CD4-positive, CD25-positive, alpha-beta regulatory T cell (primary cell): ENCODE results near the gene S100A10. TPM values are rescaled to one million over a fixed set of nuclear protein-coding genes. Genes with fewer than 3 reads are reported as not detected.

ENCODE experiments used
- ATAC-seq, 2 donors: fragments of 150-1000 bp; cut with Tn5 transposase; one replicate each; pipeline ENCODE4 v1.10.0; 2021; ENCODE audit warnings: low read depth in 2 of 2, moderate number of reproducible peaks in 2 of 2, moderate library complexity in 1 of 2
- DNase-seq, 3 donors: peaks; one replicate each; pipeline versions ENCODE4 v3.0.0 to v3.0.0-alpha.2; 2012 to 2022; ENCODE audit warnings: mixed read lengths in 1 of 3
- H3K27ac ChIP-seq: one replicate; pipeline ENCODE4 v1.7.0; 2013; ENCODE audit warnings: mild to moderate bottlenecking, low read length; ENCODE audit not compliant: insufficient read depth, poor library complexity, severe bottlenecking
- H3K27me3 ChIP-seq: one replicate; pipeline ENCODE4 v1.7.0; 2013; ENCODE audit warnings: low read length; ENCODE audit not compliant: control insufficient read depth, insufficient read depth
- H3K36me3 ChIP-seq: one replicate; pipeline ENCODE4 v1.7.0; 2013; ENCODE audit warnings: mild to moderate bottlenecking, low read length, moderate library complexity; ENCODE audit not compliant: control insufficient read depth, insufficient read depth
- H3K4me1 ChIP-seq: 2 replicates; pipeline ENCODE4 v1.7.0; 2013; ENCODE audit warnings: mild to moderate bottlenecking, low read length; ENCODE audit not compliant: insufficient read depth, control insufficient read depth, poor library complexity, severe bottlenecking
- H3K4me3 ChIP-seq: one replicate; pipeline ENCODE4 v1.7.0; 2013; ENCODE audit warnings: low read depth, mild to moderate bottlenecking, low read length, moderate library complexity
- H3K9me3 ChIP-seq, 2 experiments: 1 replicate in 1 of 2; 2 replicates in 1 of 2; pipeline ENCODE4 v1.7.0; 2013; ENCODE audit warnings: low read length in 2 of 2, mild to moderate bottlenecking in 1 of 2, moderate library complexity in 1 of 2; ENCODE audit not compliant: control insufficient read depth in 2 of 2
- H3K27ac Mint-ChIP-seq, 3 donors: one replicate each; pipeline ENCODE4 v1.8.0; 2020 to 2022; ENCODE audit warnings: mild to moderate bottlenecking in 3 of 3, mixed read lengths in 3 of 3, moderate library complexity in 2 of 3
- H3K27me3 Mint-ChIP-seq: one replicate; pipeline ENCODE4 v1.8.0; 2022; ENCODE audit warnings: mild to moderate bottlenecking, mixed read lengths
- H3K36me3 Mint-ChIP-seq: one replicate; pipeline ENCODE4 v1.8.0; 2020; ENCODE audit warnings: mixed read lengths
- H3K4me1 Mint-ChIP-seq, 4 donors: one replicate each; pipeline ENCODE4 v1.8.0; 2020 to 2022; ENCODE audit warnings: mixed read lengths in 4 of 4, mild to moderate bottlenecking in 1 of 4
- H3K4me3 Mint-ChIP-seq, 4 donors: one replicate each; pipeline ENCODE4 v1.8.0; 2020 to 2022; ENCODE audit warnings: mild to moderate bottlenecking in 4 of 4, mixed read lengths in 4 of 4, moderate library complexity in 3 of 4
- H3K9me3 Mint-ChIP-seq, 7 donors: one replicate each; pipeline ENCODE4 v1.8.0; 2020 to 2022; ENCODE audit warnings: mixed read lengths in 7 of 7, mild to moderate bottlenecking in 3 of 7, moderate library complexity in 2 of 7
- polyA plus RNA-seq, 4 donors: library from polyadenylated mRNA; unstranded; fragments of 300-500 nt; fragmentation: Illumina TruSeq; gene quantifications; one replicate each; pipeline ENCODE4 v1.2.3, GENCODE V29; 2021
- total RNA-seq: library from RNA; stranded (reverse); gene quantifications from one replicate; pipeline ENCODE4 v1.2.3, GENCODE V29; 2022

Gene S100A10
- total and polyA plus RNA-seq, 5 donors from 2014 or later = 405 to 1,844 (median 1,264) TPM

GRCh38 chr1:152022474-152022873, 28.8 kb upstream of the S100A10 start:
- Histone ChIP-seq H3K4me1 (no peaks in the 10 kb centered on the region), H3K9me3 (no peaks in the 10 kb centered on the region), H3K36me3 (no peaks in the 10 kb centered on the region), H3K27me3 (no peaks in the 10 kb centered on the region), H3K27ac (no peak overlapping the region), H3K4me3 (no peak overlapping the region)
- ATAC-seq (no peak), DNase-seq (no peak)
- no peaks in the 10 kb centered on the region for H3K36me3 Mint-ChIP-seq
- peaks cover 28% of the 10 kb centered on the region for H3K27me3 Mint-ChIP-seq
- H3K27ac Mint-ChIP-seq = no peak overlapping the region
- peaks cover 0 to 1% (median 0%) of the 10 kb centered on the region in 7 donors for H3K9me3 Mint-ChIP-seq
- H3K4me1 Mint-ChIP-seq = peaks cover 0 to 11% (median 2%) of the 10 kb centered on the region in 4 donors
- H3K4me3 Mint-ChIP-seq = no peak overlapping the region

- Histone ChIP-seq H3K27ac (no peak overlapping the region), H3K36me3 (no peaks in the 10 kb centered on the region), H3K27me3 (peaks cover under 1% of the 10 kb centered on the region), H3K4me1 (no peaks in the 10 kb centered on the region), H3K4me3 (no peak overlapping the region), H3K9me3 (no peaks in the 10 kb centered on the region)
- peaks cover 33% of the 10 kb centered on the region for H3K27me3 Mint-ChIP-seq
- H3K9me3 Mint-ChIP-seq = peaks cover 0 to 1% (median 0%) of the 10 kb centered on the region in 7 donors
- H3K27ac Mint-ChIP-seq = no peak overlapping the region
- peak overlapping the region in 1 of 4 donors; percentile 85 for H3K4me3 Mint-ChIP-seq
- no peaks in the 10 kb centered on the region for H3K36me3 Mint-ChIP-seq
- H3K4me1 Mint-ChIP-seq = peaks cover 0 to 4% (median 2%) of the 10 kb centered on the region in 4 donors
- DNase-seq (no peak), ATAC-seq (no peak)
Observed at GRCh38 chr1:152021569-152021968, 27.9 kb upstream of the S100A10 start.

GRCh38 chr1:152020849-152021248, 27.2 kb upstream of the S100A10 start:
- Histone ChIP-seq H3K36me3 (no peaks in the 10 kb centered on the region), H3K9me3 (no peaks in the 10 kb centered on the region), H3K4me1 (no peaks in the 10 kb centered on the region), H3K4me3 (no peak overlapping the region), H3K27me3 (peaks cover 2% of the 10 kb centered on the region), H3K27ac (no peak overlapping the region)
- Mint-ChIP-seq H3K4me3 (no peak overlapping the region), H3K9me3 (peaks cover 0 to 1% (median 0%) of the 10 kb centered on the region in 7 donors), H3K4me1 (peaks cover 0 to 4% (median under 1%) of the 10 kb centered on the region in 4 donors), H3K36me3 (no peaks in the 10 kb centered on the region), H3K27me3 (peaks cover 35% of the 10 kb centered on the region), H3K27ac (no peak overlapping the region)
- ATAC-seq (no peak), DNase-seq (no peak)

- DNase-seq (peak in 1 of 3 donors; percentile 48), ATAC-seq (no peak)
- H3K36me3 ChIP-seq = no peaks in the 10 kb centered on the region
- no peaks in the 10 kb centered on the region for H3K4me1 ChIP-seq
- Mint-ChIP-seq H3K4me3 (no peak overlapping the region), H3K27ac (no peak overlapping the region), H3K27me3 (peaks cover 56% of the 10 kb centered on the region), H3K9me3 (peaks cover 0 to 1% (median 0%) of the 10 kb centered on the region in 7 donors), H3K4me1 (peaks cover 0 to 3% (median under 1%) of the 10 kb centered on the region in 4 donors), H3K36me3 (no peaks in the 10 kb centered on the region)
- H3K4me3 ChIP-seq = no peak overlapping the region
- peaks cover 6% of the 10 kb centered on the region for H3K27me3 ChIP-seq
- H3K9me3 ChIP-seq = no peaks in the 10 kb centered on the region
- no peak overlapping the region for H3K27ac ChIP-seq
Observed at GRCh38 chr1:152018537-152018936, 24.9 kb upstream of the S100A10 start.

- no peaks in the 10 kb centered on the region for H3K36me3 ChIP-seq
- no peak for DNase-seq
Observed at GRCh38 chr1:152015766-152016165, 22.1 kb upstream of the S100A10 start.

GRCh38 chr1:152014943-152015342, 21.3 kb upstream of the S100A10 start:
- Histone ChIP-seq H3K9me3 (no peaks in the 10 kb centered on the region), H3K27ac (no peak overlapping the region), H3K36me3 (no peaks in the 10 kb centered on the region), H3K27me3 (peaks cover 6% of the 10 kb centered on the region), H3K4me3 (no peak overlapping the region), H3K4me1 (no peaks in the 10 kb centered on the region)
- no peak for DNase-seq
- peaks cover 46% of the 10 kb centered on the region for H3K27me3 Mint-ChIP-seq
- H3K27ac Mint-ChIP-seq = no peak overlapping the region
- no peaks in the 10 kb centered on the region for H3K36me3 Mint-ChIP-seq
- H3K4me1 Mint-ChIP-seq = peaks cover 0 to 4% (median under 1%) of the 10 kb centered on the region in 4 donors
- no peak for ATAC-seq
- H3K9me3 Mint-ChIP-seq = peaks cover 0 to 3% (median 0%) of the 10 kb centered on the region in 7 donors
- no peak overlapping the region for H3K4me3 Mint-ChIP-seq

More at GRCh38 chr1:152015766-152016165, 22.1 kb upstream of the S100A10 start:
- no peak overlapping the region for H3K27ac ChIP-seq
- no peaks in the 10 kb centered on the region for H3K36me3 Mint-ChIP-seq
- H3K4me1 ChIP-seq = no peaks in the 10 kb centered on the region
- H3K9me3 Mint-ChIP-seq = peaks cover 0 to 3% (median 0%) of the 10 kb centered on the region in 7 donors
- H3K4me1 Mint-ChIP-seq = peaks cover 0 to 4% (median under 1%) of the 10 kb centered on the region in 4 donors
- H3K27me3 ChIP-seq = peaks cover 6% of the 10 kb centered on the region
- no peak for ATAC-seq
- H3K4me3 Mint-ChIP-seq = no peak overlapping the region
- no peak overlapping the region for H3K4me3 ChIP-seq
- H3K27me3 Mint-ChIP-seq = peaks cover 42% of the 10 kb centered on the region
- H3K27ac Mint-ChIP-seq = no peak overlapping the region
- H3K9me3 ChIP-seq = no peaks in the 10 kb centered on the region

- peaks cover 54% of the 10 kb centered on the region for H3K27me3 Mint-ChIP-seq
- no peak for ATAC-seq
- no peak overlapping the region for H3K27ac ChIP-seq
- H3K36me3 ChIP-seq = no peaks in the 10 kb centered on the region
- H3K36me3 Mint-ChIP-seq = no peaks in the 10 kb centered on the region
- H3K9me3 Mint-ChIP-seq = peaks cover 0 to 3% (median 0%) of the 10 kb centered on the region in 7 donors
- H3K27me3 ChIP-seq = peaks cover 6% of the 10 kb centered on the region
- peaks cover 0 to 4% (median under 1%) of the 10 kb centered on the region in 4 donors for H3K4me1 Mint-ChIP-seq
- H3K4me3 Mint-ChIP-seq = no peak overlapping the region
- H3K4me3 ChIP-seq = no peak overlapping the region
- H3K27ac Mint-ChIP-seq = peak overlapping the region in 1 of 3 donors; percentile 37
- no peaks in the 10 kb centered on the region for H3K9me3 ChIP-seq
- no peaks in the 10 kb centered on the region for H3K4me1 ChIP-seq
- peak in 2 of 3 donors; percentile 26 to 69 for DNase-seq
Observed at GRCh38 chr1:152013664-152014237, 20.1 kb upstream of the S100A10 start.

- Mint-ChIP-seq H3K9me3 (peaks cover 0 to 2% (median 0%) of the 10 kb centered on the region in 7 donors), H3K4me1 (peaks cover 0 to 4% (median under 1%) of the 10 kb centered on the region in 4 donors), H3K27ac (no peak overlapping the region), H3K4me3 (no peak overlapping the region), H3K36me3 (no peaks in the 10 kb centered on the region), H3K27me3 (peaks cover 27% of the 10 kb centered on the region)
- DNase-seq = no peak
- H3K27ac ChIP-seq = no peak overlapping the region
- no peaks in the 10 kb centered on the region for H3K36me3 ChIP-seq
- H3K9me3 ChIP-seq = no peaks in the 10 kb centered on the region
- no peak overlapping the region for H3K4me3 ChIP-seq
- ATAC-seq = no peak
- H3K4me1 ChIP-seq = no peaks in the 10 kb centered on the region
- H3K27me3 ChIP-seq = peaks cover 5% of the 10 kb centered on the region
Observed at GRCh38 chr1:152009691-152010090, 16.0 kb upstream of the S100A10 start.
